Lower leg skin (tissue), 4 donors: ENCODE results near the gene PCED1A. TPM values are rescaled to one million over a fixed set of nuclear protein-coding genes. Genes with fewer than 3 reads are reported as not detected.

Experiments
- DNase-seq, 2 donors: peaks; one replicate each; pipeline ENCODE4 v3.0.0-alpha.2; 2019; ENCODE audit warnings: low spot score in 2 of 2
- H3K4me3 ChIP-seq: fragments of 200-600 bp; sonication (generic); 2 replicates; pipeline ENCODE4 v1.5.1; 2017; ENCODE audit warnings: mild to moderate bottlenecking, low read depth; ENCODE audit not compliant: poor library complexity, severe bottlenecking
- POLR2A ChIP-seq, 2 donors: fragments of 450-650 bp; IDR thresholded peaks; one replicate each; pipeline ENCODE4 v1.6.1; 2016 to 2017; ENCODE audit warnings: antibody characterized with exemption in 2 of 2, mild to moderate bottlenecking in 1 of 2, moderate library complexity in 1 of 2
- WGBS, 2 donors: methylation state at CpG; one replicate each; pipeline ENCODE4 v1.1.5; 2018; 5-methylcytosine and 5-hydroxymethylcytosine counted together
- intact Hi-C: fragments of 100-400 bp; cut with DNase I; formaldehyde crosslinking; loops from one replicate; pipeline ENCODE4 v1.15.0; 2023; ENCODE audit warnings: low total_unique reads
- total RNA-seq, 4 donors: library from RNA; depleted of rRNA; stranded (reverse); fragments of >200 nt; gene quantifications; one replicate each; pipeline ENCODE4 v1.1.0, GENCODE V29; 2016
- TF ChIP-seq, protein P1 (sequence below), 3 donors: fragments of 450-650 bp; IDR thresholded peaks; one replicate each; pipeline ENCODE4 v1.5.1; 2016; ENCODE audit warnings: antibody characterized with exemption in 3 of 3, mild to moderate bottlenecking in 3 of 3, moderate library complexity in 2 of 3

The PCED1A gene
- total RNA-seq, 4 donors from 2014 or later: 10.6 to 16.6 (median 13.1) TPM

DNA sequence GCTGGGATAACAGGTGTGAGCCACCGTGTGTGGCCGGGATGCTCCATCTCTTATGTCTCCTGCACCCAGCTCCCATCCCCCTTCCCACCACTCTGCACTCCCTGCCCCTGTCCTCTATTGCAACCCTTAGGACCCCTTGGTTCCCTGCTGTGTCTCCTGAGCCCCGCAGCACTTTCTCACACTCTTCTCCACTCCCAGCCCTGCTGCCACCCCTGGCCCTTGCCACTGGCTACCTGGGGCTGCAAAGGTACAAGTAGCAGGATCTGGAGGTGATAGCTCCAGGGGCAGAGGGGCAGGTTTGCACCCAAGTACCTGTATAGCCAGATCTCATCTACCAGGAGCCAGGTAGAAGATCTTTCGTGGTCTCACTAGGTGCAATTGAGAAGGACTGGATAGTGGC lies 33.4 kb downstream of the PCED1A start:
- 81 to 87% methylated on average over 4 of the region's 4 CpGs for WGBS, 2 donors

DNA sequence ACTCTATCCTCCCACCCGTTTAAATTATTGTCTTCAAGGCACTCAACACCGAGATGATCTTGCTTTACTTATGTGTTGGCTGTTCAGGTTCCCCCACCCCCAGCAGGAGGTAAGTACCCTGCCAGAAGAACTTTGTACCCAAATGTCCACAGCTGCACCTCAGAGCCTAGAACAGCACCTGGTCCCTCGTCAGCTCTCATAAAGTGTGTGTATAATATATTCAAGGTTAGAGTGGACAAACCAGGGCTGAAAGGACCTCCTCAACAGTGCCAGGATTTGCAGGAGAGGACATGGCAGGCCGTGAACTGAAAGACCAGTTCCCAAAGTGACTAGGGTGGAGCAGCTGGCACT lies 34.1 kb downstream of the PCED1A start:
- no peak overlapping the region for H3K4me3 ChIP-seq
- no peak for DNase-seq
- WGBS, 2 donors: 33 to 35% methylated on average over 4 of the region's 4 CpGs
- intact Hi-C loops: no loop called here
- TF ChIP-seq POLR2A (IDR thresholded peaks at IDR 0.05): no peak
- TF ChIP-seq, protein P1, sequence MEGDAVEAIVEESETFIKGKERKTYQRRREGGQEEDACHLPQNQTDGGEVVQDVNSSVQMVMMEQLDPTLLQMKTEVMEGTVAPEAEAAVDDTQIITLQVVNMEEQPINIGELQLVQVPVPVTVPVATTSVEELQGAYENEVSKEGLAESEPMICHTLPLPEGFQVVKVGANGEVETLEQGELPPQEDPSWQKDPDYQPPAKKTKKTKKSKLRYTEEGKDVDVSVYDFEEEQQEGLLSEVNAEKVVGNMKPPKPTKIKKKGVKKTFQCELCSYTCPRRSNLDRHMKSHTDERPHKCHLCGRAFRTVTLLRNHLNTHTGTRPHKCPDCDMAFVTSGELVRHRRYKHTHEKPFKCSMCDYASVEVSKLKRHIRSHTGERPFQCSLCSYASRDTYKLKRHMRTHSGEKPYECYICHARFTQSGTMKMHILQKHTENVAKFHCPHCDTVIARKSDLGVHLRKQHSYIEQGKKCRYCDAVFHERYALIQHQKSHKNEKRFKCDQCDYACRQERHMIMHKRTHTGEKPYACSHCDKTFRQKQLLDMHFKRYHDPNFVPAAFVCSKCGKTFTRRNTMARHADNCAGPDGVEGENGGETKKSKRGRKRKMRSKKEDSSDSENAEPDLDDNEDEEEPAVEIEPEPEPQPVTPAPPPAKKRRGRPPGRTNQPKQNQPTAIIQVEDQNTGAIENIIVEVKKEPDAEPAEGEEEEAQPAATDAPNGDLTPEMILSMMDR (IDR thresholded peaks at IDR 0.05): no peak

More for the DNA sequence above, 33.4 kb downstream of the PCED1A start:
- peak in 1 of 2 donors; percentile 53 for DNase-seq
- intact Hi-C loops: no loop called here
- H3K4me3 ChIP-seq: no peak overlapping the region
- TF ChIP-seq POLR2A (IDR thresholded peaks at IDR 0.05): no peak
- TF ChIP-seq, protein P1 (IDR thresholded peaks at IDR 0.05): no peak

DNA sequence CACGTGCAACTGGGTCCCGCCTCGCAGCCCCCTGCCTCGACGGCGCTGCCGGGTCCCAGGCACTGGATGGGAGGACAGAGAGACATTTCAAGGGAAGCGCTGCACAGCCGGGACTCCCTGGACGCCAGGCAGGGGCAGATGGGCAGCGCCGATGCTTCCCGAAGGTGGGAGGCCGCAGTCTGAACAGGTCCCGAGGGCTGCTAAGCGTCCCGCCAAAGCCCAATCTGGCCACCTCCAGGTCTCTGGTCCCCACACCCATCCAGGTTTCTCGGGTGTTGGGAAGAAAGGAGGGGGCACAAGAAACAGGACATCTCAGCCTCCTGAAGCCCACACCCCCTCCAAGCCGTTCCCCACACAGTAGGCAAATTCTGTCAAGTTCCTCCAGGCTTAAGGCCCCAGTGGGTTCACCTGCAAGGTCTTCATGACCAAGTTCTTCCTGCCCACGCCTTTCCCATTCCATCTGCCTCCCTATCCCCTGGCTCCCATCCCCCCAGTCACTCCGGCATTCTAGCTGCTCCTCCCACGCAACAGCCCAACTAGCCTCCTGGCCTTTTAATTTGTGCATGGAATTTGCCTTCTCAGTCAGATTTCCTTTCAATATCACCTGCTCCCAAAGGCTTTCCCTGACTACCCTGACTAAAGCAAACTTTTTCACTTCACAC lies 34.6 kb downstream of the PCED1A start:
- intact Hi-C loops: no loop called here
- peak in 1 of 2 donors; percentile 78 for DNase-seq
- TF ChIP-seq, protein P1 (IDR thresholded peaks at IDR 0.05): no peak
- no peak for TF ChIP-seq POLR2A (IDR thresholded peaks at IDR 0.05)
- H3K4me3 ChIP-seq: no peak overlapping the region
- 27 to 34% methylated on average over 11 to 15 of the region's 22 CpGs for WGBS, 2 donors

DNA sequence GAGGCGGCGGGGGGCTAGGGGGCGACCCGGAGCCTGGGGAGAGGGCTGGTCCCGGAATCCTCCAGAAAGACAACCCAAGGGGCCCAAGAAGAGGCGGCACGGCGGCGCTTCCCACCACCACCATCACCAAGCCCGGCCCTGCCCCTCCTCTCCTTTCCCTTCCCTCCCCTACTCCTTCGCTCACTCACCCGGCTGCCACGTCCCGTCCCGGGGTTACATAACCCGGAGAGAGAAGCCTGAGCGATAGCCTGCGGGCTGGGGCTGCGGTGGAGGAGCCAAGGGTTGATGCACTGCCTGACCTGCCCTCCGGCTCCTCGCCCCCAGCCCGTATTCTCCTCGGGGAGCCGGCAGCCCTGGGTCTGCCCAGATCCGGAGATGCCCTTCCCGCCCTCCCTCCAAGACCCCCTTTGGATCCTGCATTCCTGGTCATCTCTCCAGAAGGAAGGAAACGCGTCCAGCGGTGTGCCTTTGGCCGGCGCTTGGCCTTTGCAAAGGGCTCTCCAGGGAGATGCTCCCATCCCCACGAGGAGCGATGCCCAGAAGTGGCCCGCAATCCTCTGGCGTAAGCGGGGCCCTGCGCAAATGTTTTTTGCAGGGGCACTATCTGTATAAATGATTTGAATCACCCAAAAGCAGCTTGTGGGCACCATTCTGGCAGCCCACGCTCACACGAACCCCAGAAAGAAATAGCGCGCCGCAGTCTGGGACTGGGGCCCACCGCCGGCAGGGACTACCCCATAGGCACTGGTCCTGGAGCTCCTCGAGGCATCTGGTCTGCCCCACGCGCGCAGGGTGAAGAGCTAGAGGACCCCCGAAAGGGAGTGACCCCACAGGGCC lies 35.4 kb downstream of the PCED1A start:
- DNase-seq: peak in 1 of 2 donors; percentile 80
- H3K4me3 ChIP-seq: no peak overlapping the region
- WGBS, 2 donors: 5 to 15% methylated on average over 31 to 47 of the region's 49 CpGs
- intact Hi-C loops: no loop called here
- TF ChIP-seq POLR2A (IDR thresholded peaks at IDR 0.05): no peak
- TF ChIP-seq, protein P1 (IDR thresholded peaks at IDR 0.05): no peak

DNA sequence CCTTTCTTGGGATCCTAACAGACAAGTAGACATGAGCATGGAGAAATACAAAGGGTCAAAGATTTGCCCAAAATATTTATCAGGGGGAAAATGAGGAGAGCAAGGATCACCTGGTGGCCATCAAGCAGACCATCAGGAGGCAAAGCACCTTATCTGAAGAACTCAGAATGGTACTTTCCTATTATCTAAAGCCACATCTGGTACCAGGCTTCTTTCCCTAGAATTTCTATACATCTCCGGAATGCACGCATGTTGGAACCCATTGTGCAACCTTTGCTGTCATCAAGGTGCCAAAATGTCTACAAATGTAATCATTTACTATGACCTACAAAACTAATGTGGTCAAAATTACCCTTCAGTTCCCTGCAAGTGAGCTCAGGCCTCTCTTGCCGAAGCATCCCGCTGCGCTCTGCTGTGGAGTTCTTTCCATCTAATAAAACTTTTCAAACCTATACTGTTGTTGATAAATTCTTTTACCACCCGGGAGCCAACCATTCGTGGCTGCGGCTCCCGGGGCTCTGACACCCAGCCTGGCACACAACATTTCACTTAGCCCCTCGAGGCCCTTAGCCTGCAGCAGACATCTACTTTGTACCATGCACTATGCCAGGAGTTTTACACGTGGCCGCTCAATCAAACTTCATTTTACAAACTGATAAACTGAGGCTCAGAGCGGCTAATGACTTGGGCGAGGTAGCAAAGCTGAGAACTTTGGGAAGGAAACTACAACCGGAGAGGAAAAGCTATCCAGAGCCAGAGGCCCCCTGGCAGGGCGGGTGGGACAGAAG lies 36.2 kb downstream of the PCED1A start:
- WGBS, 2 donors: 55 to 56% methylated on average over 16 of the region's 16 CpGs

More for the DNA sequence above, 36.2 kb downstream of the PCED1A start:
- peak in 1 of 2 donors; percentile 60 for DNase-seq
- H3K4me3 ChIP-seq: no peak overlapping the region
- TF ChIP-seq, protein P1 (IDR thresholded peaks at IDR 0.05): no peak
- TF ChIP-seq POLR2A (IDR thresholded peaks at IDR 0.05): no peak
- intact Hi-C loops: no loop called here
